GM12872 (cell line): ENCODE measurements around the gene CCNF.

Experiments used
- TF ChIP-seq, protein P1 (sequence below): IDR thresholded peaks from 3 replicates; pipeline ENCODE4 v1.5.1; 2011; ENCODE audit warnings: low read depth, mild to moderate bottlenecking, low read length, moderate library complexity; ENCODE audit not compliant: insufficient read depth

The CCNF gene

GRCh38 chr16:2476741-2477140 lies 47.5 kb downstream of the CCNF start:
- TF ChIP-seq, protein P1, sequence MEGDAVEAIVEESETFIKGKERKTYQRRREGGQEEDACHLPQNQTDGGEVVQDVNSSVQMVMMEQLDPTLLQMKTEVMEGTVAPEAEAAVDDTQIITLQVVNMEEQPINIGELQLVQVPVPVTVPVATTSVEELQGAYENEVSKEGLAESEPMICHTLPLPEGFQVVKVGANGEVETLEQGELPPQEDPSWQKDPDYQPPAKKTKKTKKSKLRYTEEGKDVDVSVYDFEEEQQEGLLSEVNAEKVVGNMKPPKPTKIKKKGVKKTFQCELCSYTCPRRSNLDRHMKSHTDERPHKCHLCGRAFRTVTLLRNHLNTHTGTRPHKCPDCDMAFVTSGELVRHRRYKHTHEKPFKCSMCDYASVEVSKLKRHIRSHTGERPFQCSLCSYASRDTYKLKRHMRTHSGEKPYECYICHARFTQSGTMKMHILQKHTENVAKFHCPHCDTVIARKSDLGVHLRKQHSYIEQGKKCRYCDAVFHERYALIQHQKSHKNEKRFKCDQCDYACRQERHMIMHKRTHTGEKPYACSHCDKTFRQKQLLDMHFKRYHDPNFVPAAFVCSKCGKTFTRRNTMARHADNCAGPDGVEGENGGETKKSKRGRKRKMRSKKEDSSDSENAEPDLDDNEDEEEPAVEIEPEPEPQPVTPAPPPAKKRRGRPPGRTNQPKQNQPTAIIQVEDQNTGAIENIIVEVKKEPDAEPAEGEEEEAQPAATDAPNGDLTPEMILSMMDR: no peak

DNA sequence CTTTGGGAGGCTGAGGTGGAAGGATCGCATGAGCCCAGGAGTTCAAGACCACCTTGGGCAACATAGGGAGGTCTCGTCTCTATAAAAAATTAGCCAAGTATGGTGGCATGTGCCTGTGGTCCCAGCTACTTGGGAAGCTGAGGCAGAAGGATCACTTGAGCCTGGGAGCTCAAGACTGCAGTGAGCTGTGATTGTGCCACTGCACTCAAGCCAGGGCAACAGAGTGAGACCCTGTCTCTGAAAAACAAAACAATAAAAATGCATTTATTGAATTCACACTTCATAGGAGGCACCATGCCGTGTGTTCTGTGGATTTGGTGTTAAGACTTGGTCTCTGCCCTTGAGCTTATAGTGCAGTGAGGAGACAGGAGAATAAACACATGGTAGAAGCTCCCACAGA lies 48.1 kb downstream of the CCNF start:
- TF ChIP-seq, protein P1: no peak

GRCh38 chr16:2478279-2478678 lies 49.0 kb downstream of the CCNF start:
- TF ChIP-seq, protein P1: no peak

DNA sequence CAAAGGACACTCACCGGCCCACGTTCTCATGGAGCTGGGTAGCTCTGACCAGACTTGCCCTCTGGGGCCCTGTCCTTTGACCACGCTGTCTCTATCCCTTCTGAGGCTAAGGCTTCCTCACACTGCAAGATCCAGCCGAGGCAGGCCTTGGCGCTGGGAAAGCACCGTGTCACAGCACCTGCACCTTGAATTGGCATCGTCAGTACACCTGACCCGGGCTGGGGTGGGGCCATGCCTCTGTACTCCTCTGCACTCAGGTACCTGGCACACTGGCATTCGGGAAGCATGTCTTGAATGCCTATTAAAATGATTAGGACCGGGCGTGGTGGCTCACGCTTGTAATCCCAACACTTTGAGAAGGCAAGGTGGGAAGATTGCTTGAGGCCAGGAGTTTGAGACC lies 51.7 kb downstream of the CCNF start:
- TF ChIP-seq, protein P1: no peak

DNA sequence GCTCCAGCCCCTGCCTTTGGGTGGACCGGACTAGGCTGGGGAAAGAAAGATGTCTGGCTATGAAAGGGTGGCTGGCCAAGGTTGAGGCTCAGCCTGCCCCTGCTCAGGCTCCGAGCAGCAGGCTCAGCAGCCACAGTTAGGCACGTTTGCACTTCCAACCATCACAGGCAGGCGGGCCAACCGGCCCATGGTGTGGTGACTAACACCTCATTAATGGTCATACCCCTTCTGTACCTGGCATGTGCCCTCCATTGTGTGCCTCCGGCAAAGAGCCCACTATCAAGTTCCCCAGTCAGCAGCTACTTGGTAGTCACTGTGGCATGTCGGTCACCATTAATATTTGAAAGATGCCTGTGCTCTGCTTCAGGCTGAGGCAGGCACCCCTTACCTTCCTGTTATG lies 52.4 kb downstream of the CCNF start:
- TF ChIP-seq, protein P1: no peak

GRCh38 chr16:2482249-2482648 lies 53.0 kb downstream of the CCNF start:
- TF ChIP-seq, protein P1: no peak

DNA sequence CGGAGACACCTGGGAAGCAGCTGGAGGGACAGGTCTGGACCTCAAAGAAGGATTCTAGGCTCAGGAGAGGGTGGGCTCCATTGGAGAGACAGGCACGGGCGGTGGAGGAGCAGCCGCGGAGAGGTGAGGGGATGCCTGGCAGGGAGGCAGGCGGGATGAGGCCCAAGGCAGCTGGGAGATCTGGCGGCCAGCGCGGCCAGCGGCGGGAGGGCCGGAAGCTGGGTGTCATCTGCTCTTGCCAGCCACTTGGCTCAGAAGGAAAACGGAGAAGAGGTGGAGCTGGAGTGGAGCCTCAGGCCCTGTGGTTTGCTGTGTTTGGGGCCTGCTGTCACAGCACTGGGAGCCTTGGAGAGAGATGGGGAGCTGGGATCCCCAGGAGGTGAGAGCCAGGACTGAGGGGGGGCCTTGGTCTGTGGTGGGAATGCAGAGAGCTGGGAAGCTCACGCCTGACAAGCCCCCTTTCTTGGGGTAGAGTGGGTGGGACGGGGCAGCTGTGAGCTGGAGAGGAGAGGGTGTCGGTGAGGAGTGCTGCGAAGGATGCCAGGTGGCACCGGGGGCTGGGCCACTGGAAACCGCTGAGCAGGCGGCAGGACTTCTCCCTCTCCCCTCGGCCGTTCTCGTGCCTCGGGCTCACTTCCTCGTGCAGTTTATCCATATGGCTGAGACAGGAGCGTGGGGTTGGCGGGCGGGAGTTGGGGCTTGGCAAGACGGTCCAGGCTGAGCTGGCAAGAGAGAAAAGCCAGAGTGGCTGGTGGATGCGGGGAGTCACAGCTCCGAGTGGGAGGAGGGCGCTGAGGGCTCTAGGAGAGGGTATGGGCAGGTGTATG lies 53.7 kb downstream of the CCNF start:
- TF ChIP-seq, protein P1: no peak
